GM18502 (cell line): ENCODE data around the gene FABP1.

Experiments used
- ATAC-seq: cut with Tn5 transposase; IDR thresholded peaks from one replicate; pipeline ENCODE4 v1.9.1; 2021; ENCODE audit warnings: mild to moderate bottlenecking; ENCODE audit not compliant: unreplicated experiment, poor library complexity

Gene FABP1

DNA sequence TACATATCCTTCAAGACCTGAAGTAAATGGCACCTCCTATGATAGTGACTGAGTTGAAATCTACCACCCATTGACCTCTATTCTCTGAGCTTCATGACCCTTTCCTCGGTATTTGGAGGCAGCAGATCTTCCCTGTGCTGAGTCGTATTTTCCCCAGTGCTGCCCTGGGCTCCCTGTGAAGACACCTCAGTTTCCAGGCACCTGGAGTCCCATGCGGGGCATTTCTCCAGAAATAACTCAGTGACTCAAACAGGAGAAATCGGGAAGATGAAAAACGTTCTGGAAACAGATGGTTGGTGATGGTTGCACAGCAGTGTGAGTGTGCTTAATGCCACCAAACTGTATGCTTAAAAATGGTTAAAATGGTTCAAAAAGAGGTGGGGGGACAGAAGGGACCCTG lies 42.3 kb downstream of the FABP1 start:
- ATAC-seq, result no peak

DNA sequence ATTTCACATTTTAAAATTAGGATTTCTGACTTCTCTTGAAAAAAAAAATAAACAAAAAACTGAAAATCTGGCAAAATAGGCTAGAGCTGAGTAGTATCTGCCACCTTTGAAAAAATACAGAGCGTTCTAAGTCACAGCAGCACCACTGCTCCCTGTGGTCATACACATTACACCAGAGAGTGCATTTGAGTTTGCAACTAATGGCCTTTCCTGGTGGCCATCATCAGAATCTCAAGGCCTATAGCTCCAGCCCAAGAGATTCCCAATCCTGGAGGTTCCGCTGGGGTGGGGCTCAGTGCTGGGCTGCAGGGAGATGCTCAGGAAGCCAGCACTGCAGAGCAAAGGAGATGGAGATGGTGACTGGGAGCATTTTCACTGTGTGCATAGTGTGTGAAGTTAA lies 42.8 kb downstream of the FABP1 start:
- ATAC-seq, result no peak

DNA sequence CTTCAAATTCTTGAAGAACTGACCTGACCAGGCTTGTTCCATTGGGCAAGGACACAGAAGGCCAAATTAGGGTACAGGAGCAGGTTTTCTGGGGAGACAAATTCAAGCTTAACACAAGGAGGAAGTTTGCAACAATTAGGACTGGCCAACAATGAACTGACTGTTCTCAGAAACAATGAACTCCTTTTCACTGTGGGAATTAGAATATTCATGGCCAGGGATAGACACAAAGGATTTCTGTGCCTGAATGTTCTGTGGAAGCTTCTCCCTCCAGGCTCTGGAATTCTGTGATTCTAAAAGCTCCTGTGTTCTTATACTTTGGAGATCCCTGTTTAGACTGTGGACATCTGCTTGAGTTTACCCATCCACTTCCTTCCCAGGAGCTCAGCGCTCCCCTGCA lies 45.1 kb downstream of the FABP1 start:
- no peak for ATAC-seq

DNA sequence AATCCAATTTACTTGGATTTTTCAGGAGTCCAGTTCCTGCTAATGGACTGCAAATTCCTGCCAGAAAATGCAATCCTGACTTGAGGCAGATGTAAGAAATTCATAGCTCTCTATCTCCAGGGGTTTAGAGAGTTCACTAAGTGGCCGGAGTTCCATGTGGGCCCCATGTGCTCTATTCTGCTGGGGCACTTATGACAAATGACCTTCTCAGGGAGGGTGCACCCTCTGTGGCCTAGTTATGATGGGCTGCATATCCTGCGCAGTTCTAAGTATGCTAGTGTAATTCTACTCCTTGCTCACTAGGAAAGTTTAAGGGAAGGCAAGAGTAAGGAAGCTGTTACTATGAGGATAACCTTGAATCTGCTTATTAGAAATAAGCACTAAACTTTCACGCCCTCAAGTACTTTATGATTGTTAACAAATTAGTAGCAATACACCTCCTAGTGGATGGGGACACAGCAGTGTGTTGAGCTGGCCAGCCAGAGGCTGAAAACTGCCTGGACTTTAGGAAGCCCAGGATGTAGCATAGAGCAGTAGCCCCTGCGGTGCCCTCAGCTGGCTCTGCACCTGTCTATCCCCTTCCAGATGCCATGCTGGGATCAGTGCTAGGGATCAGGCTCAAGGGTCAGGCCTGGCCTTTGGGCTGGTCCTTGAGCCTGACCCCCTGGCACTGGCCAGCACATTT lies 45.8 kb downstream of the FABP1 start:
- no peak for ATAC-seq

DNA sequence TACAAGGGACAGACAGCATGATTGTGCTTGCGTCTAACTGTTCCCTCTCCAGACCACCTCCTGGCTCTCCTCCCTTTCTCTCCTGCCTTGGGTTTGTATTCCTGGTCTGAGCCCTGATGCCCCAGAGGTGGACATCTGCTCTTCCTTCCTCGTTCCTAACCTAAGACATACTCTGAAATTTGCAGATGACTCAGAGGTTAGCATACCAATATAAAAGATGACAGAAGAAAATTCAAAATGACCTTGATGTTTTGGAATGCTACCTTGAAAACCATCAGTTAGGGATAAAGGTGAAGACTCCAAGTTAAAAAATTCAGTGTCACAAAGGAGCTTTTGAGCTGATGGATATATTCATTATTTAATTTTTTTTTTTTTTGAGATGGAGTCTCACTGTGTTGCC lies 47.3 kb downstream of the FABP1 start:
- ATAC-seq, result no peak

DNA sequence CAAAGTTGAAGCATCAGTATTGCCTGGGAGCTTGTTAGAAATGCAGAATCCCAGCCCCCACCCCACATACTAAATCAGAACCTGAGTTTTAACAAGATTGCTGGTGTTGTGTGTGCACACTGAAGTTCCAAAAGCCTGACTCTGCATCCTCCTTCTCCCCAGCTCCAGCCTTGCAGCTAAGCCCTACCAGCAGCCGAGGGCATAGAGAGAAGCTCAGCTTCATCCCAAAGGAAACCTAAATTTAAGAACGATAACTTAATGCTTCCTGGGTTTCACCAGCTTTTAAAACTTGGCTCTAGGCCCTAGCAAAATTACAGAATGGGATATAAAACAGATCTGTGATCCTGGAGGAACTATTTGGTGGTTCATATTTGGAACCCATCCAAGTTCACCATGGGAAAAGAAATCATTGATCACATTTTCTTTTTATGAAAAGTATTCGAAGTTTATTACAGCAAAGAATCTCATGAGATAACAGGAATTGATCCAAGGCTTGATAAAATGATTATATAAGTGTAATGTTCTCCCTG lies 49.2 kb downstream of the FABP1 start:
- no peak for ATAC-seq

DNA sequence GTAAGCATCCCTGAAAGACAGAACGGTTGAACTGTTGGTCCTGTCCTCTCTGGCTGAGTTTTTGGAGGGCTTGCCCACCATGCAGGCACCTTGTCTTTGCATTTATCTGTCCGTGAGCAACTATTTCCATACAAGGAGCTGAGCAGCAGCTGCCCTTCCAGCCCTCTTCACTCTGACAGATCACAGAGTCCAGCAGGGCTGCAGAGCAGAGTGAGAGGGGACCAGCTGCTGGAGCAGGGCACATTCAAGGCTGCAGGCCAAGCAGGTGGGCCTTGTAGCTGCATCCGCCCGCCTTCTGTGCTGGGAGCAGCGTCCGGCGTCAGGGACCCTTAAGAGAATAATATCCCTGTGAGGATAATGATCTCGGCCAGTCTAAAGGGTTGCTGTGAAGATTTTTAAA lies 50.8 kb downstream of the FABP1 start:
- ATAC-seq, result no peak

DNA sequence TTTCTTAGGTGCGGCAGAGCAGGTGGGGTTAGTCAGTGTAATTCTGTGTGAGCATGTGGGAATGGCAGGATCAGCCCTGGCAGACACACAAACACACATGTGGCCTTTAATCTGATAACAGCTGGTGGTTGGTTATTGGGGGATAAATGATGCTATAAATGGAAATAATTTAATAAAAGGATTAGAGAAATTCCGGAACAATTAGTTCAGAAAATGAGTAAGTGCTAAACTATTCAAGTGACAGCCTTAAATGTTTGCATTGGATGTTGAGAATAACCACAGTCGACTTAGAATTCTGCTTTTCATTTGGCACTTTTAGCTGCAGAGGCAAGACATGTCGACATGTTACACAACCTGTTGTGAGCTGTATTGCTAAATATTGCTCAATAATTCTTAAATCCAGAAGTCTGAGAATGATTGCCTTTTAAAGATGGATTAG lies 53.0 kb downstream of the FABP1 start:
- no peak for ATAC-seq

DNA sequence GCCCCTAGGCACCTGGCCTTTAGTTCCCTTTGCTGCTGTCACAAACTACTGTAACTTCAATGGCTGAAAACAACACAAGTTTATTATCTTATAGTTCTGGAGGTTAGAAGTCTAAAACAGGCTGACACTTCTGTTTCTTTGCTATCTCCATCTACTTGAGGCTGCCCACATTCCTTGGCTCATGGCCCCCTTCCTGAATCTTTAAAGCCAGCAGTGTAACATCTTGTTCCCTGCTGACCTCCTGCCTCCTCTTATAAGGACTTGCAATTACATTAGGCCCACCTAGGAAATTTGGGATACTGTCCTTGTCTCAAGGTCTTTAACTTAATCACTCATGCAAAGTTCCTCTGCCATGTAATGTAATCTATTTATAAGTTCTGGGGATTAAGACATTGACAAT lies 53.7 kb downstream of the FABP1 start:
- no peak for ATAC-seq
